HG03066 (cell line): ENCODE measurements around the gene CEP112.

Source experiments
- ATAC-seq: cut with Tn5 transposase; IDR thresholded peaks from one replicate; pipeline ENCODE4 v1.9.1; 2021; ENCODE audit warnings: low read depth; ENCODE audit not compliant: unreplicated experiment

CEP112 gene

DNA sequence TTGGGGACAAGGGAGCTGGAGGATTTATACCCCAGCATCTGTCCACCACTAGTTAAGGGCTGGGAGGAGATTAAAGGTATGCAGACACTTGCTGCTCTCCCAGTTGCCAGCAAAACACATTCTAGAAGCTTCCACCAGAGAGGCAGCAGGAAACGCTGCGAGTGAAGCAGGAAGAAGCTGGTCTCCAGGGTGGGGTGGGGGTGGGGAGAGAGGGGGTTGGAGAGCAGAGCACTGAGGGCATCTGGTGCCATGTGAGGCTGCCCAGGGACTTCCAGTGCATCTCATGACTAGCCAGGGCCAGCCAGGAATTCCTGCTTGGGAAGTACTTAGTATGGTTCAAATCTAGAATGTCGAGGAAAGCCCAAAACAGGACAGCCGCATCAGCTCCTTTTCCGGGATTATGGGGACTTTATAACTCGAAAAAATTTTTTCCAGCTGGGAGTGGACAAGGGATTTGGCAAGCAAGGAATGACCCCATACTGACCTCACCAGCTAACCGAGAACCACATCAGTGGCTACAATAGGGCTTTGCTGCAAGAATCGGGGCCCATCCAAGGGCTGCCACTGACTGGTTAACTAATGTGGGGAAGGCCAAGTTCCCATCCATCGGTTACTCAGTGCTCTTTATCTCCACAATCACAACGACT is 604.3 kb downstream of the CEP112 start:
- no peak for ATAC-seq

DNA sequence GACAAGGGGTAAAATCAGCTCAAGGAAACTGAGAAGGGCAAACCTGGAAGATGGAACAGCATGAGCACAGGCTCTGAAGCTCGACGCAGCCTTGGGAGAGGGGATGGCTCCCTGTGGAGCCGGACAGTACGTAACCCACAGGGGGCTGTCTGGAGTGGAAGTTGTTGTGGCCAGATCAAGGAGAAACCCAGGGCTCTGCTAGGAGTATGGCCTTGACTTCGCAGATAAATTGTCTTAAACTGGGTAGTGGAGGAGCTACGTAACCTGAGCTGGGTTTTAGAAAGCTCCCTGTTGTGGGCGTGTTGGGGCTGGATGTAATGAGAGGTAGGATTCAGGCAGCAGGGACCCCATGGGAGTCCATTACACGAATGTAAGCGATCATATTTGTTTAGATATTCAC is 605.0 kb downstream of the CEP112 start:
- no peak for ATAC-seq
